Hepatocyte (in vitro differentiated cells): ENCODE measurements around the gene BAZ2B.

ENCODE experiments used
- CTCF ChIP-seq: fragments of 200-600 bp; sonication (generic); IDR thresholded peaks from 2 replicates; pipeline ENCODE4 v1.5.1; 2016; ENCODE audit warnings: antibody characterized with exemption, mild to moderate bottlenecking; ENCODE audit not compliant: poor library complexity
- EZH2 ChIP-seq: fragments of 200-600 bp; sonication (generic); IDR thresholded peaks from 2 replicates; pipeline ENCODE4 v1.6.1; 2016; ENCODE audit warnings: antibody characterized with exemption, mild to moderate bottlenecking, borderline replicate concordance
- EZH2phosphoT487 ChIP-seq: fragments of 200-600 bp; sonication (generic); IDR thresholded peaks from one replicate; pipeline ENCODE4 v1.6.1; 2018; ENCODE audit warnings: antibody characterized with exemption, mild to moderate bottlenecking, low read depth, moderate library complexity; ENCODE audit not compliant: unreplicated experiment, severe bottlenecking

- no peak for TF ChIP-seq CTCF
- no peak for TF ChIP-seq EZH2phosphoT487
- TF ChIP-seq EZH2: no peak
These were observed 6.4 kb downstream of the BAZ2B start for GRCh38 chr2:159609811-159610549.
